ENCODE data around the gene CDKN2D.
"Not testable (repeated sequence)": the region's sequence is repeated elsewhere in the genome, so short reads cannot be mapped to it uniquely, and the experiment has no call there.

The CDKN2D gene

DNA sequence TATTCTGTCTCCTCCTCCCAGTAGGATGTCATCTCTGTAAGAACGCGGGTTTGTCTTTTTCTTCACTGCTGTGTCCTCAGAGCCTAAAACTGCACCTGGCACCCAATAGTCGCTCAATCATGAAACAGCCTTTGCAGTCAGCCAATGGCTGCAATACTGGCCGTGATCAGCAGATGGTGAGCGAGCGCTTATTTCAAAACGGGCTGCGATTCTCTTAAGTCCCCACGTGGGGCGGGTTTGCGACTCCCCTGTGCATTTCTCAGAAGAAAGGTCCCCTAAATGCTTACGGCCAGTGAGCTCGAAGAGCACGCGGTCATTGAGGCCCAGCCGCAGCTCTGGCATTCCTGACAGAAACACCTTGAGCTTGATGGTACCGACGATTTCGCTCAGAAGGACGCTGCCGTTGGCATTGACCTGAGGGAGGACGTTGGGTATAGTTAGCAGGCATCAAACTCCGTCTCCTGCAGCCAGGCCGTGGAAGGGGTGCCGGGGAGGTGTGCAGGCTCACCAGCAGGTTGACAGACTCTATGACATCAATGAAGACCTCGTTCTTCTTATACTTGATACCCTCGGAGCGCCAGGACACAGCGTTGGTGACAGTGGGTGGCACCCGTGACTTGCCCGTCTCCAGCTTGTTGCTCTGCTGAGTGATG lies 12.3 kb upstream of the CDKN2D start:
- peak; percentile 89 for DNase-seq

DNA sequence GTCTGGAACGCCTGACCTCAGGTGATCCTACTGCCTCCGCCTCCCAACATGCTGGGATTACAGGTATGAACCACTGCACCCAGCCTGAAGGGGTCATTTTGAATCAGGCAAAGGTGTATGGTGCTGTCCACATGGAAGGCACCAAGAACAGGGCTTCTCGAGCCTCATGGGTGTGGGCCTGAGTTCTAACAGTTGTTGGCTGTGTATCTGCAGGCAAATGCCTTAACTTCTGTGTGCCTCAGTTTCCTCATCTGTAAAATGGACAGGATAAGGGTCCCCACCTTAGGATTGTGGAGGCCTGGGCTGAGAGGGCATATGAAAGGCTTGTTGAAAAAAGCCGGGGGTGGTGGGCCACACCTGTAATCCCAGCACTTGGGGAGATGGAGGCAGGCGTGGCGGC lies 9.2 kb upstream of the CDKN2D start:
- no peak for DNase-seq

DNA sequence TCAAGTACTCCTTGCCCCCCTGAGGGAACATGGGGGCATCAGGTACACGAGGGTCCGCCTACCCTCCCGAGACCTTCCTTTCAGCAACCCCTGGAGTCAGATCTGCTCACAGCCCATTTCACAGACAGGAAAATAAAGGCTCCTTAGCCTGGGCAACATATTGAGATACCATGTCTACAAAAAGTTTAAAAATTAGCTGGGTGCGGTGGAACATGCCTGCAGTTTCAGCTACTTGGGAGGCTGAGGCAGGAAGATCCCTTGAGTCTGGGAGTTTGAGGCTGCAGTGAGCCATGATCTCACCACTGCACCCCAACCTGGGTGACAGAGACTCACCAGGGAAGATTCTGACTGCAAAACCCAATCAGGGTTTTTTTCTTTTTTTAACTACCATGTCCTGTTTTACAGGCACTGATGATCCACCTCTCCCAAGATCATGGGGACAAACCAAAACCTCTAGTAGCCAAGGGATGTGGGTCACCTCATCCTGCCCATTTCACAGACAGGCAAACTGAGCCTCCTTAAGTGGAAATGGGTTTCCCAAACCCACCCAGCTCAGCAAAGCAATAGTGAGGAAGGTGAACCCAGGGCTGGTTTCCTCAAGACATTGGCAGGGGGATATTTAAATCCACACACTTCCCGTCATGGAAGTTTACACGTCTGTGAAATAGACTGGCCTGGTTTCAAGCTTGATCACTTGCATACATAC lies 6.4 kb upstream of the CDKN2D start:
- no peak for DNase-seq

DNA sequence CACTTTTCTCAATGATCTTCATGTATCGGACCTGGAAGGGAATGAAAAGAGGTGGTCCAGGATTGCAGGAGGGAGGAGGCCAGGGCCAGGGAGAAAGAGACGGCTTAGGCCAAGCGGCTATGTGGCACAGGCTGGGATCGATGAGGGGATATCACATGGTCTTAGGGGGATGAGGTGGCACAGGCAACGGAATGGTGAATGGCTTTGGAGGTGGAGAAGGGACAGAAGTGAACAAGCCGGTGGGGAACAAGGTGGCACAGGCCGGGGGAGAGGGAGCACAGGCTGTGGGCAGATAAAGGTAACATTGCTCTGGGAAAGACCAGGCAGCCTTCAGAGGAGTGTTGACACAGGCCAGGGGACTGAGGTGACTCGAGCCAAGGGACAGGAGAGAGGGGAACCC lies 5.7 kb upstream of the CDKN2D start:
- DNase-seq: no peak

DNA sequence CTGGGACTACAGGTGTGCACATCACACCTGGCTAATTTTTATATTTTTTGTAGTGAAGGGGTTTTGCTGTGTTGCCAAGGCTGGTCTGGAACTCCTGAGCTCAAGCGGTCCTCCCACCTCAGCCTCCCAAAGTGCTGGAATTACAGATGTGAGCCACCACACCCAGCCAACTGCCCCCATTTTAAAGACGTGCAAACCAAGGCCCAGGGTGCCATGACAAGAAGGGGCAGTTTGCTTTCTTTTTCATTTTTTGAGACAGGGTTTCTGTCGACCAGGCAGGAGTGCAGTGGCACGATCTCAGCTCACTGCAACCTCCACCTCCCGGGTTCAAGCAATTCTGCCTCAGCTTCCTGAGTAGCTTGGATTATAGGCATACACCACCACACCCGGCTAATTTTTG lies 5.0 kb upstream of the CDKN2D start:
- not testable (repeated sequence) for DNase-seq

DNA sequence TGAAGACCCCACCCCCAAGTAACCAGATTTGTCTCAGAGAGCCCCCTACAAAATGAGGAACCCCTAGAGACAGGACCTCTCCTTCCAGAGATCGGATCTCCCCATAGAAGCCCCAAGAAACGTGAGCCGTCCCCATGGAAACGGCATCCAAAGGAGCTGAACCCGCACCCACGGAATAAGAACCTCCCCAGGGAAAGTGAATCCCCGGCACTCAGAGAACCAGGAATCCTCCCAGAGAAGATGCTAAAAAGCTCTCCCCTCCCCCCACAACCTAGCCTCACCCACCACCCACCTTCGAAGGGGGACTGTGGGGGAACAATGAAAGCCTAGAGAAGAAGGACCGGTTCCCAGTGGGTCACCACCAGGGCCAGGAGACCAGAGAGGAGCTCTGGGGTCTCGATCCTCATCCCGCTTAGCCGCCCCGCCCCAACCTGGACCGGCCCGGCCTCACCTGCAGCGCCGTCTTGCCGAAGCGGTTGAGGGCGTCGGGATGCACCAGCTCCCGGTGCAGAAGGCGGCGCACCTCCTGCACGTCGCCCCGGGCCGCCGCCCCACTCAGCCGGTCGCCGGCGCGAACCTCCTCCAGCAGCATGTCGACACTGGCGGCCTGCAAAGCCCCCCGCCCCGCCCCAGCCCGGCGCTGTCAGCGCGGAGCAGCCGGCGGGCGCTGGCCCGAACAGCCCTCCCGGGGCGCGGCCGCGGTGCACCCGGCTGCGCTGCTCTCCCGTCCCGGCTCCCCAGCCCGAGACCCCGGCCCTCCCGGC lies 535 bp downstream of the CDKN2D start:
- DNase-seq: peak; percentile 70

DNA sequence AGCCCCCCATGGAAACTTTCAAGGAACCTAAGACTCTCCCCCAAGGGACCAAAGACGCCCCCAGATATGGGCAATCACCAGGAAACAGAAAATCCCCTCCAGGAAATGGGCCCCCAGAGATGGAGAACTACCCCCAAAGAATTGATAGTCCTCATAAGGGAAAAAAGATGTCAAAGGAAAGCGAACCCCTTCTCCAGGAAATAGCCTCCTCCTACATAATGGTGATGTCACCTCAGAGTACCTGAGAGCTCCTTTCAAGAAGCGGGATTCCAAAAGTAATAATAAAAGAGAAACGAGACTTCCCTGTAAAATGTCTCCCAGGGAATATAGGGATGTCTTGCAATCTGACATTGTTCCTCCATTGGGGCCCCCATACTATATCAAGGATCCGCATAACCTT lies 1.1 kb downstream of the CDKN2D start:
- no peak for DNase-seq

DNA sequence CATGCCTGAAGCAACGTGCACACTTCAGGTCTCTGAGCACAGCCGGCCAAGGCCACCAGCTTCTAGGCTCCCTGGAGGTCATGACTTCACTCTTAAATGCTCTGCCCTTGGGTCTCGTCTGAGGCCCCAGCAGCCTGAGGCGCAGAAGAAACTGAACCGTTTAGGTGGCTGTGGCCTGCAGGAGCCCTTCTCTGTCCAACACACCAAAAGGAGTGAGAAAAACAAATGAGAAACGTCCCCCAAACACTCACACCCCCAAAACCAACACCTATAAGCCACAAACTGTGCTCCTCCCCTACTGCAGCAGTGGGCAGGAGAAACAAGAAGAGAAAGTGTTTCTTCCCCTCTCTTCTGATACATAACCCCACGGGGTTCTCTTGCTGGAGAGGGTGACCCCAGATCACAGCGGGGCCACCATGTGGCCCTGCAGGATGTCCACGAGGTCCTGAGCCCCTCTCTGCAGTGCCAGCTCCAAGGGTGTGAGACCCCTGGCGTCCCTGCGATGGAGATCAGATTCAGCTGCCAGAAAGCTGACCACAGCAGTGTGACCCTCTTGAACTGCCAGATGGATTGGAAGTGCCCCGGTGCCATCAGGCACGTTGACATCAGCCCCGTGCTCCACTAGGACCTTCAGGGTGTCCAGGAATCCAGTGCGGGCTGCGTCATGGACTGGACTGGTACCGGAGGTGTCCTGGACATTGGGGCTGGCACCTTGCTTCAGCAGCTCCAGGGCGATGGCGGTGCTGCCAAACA lies 1.9 kb downstream of the CDKN2D start:
- DNase-seq: peak; percentile 73

DNA sequence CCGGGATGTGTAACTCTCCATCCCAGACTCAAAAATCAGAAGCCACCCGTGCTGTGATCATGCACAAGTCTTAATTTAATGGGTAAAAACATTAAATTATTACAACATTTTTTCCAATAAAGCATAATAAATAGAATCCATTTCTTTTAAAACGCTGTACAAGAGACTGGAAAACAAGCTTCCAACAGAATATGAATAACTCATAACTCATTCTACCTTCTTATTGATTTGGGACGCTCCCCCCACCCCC lies 2.4 kb downstream of the CDKN2D start:
- no peak for DNase-seq

DNA sequence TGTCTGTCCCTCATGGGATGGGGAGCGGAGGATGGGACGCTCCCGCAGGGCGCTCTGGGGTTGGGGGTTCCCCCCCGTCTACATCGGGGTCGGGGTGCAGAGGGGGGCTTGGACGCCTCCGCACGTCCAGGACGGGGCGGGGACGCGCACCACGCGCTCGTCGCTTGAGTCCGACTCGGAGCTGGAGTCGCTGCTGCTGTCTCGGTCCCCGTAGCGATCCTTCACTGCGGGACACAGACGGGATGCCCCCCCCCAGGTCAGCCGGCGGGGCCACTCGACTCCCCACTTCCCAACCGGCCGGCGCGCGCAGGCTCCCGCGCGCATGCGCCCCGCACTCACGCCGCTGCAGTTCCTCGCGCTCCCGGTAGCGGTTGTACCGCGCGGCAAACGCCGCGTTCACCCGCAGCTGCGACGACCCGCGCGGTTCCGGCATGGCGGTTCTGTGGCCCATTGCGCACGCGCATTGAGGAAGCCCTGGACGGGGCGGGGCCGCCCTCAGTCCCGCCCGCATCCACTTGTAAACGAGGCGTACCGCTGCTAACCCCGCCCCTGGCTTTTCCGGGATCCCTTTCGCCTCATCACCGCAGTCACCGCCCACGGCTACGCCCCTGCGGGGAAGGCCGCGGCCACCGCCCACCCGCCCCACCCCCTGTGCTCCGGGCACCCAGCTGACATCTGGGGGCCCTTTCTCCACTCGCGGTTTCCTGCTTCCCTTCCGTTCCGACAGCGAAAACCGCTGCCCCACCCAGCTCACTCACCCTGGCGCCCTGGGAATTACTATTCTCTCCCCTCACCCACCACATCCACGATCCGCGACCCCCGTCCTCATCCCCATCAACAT lies 3.0 kb downstream of the CDKN2D start, which contains the start of gene KRI1:
KRI1 (minus strand) TSS at position 444 of the 841 bp plus-strand sequence; CDS start at position 433, 11 bp downstream.
- peak; percentile 99 for DNase-seq

DNA sequence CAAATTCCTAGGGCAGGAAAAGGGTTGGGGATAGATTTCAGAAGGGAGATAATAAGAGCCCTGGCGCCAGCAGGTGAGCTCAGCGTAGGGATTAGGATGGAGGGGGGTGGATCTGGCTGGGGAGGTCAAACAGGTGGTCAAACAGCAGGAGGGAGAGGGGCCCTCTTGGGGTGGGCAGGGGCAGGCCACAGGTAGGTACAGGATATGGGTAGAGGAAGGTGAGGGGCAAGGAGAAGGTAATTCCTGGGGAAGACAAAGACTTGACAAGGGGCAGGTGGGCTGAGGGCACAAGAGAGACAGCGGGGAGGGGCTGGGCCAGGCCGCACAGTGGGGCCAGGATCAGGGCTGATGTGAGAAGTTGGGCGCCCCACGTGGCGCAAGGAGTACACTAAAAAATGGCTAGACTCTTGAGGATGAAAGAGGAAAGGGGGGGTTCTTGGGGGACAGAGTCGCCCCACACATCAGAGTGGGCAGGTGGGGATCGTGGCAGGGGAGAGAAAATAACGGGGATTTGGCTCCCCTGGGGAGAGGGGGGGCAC lies 3.7 kb downstream of the CDKN2D start:
- DNase-seq: peak; percentile 70

DNA sequence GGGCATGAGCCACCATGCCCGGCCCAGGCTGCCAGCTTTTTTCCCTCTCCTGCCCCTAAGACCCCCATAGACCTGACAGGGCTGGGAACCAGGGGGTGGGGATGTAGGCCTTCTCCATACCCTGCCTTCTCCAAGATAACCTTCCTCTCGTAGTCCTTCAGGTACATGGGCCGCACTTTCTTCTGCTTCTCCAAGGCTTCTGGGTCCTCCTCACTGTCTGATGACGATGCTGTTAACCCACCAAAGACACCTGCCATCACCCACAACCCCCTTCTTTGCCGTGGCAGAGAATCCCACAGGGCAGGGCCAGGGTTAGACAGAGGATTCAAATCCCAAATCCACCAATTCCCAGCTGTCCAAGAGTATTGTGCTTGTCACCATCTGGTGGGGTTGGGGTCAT lies 6.2 kb downstream of the CDKN2D start:
- no peak for DNase-seq

DNA sequence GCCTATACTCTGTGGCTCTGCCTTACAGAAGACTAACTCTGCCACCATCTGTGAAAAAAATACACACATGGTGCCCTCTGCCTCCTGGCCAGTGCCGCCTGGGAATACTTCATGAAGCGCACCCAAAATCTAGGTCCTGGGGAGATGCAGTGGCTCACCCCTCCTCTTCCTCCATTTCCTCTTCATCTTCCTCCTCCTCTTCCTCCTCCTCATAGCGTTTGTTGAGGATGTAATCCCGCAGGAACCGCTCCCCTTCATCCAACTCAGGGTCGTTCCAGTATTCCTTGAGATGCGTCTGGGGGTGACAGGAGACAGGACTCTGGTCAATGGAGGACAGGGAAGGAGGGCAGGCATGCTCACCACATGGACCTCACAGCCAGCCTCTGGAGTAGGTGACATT lies 8.6 kb downstream of the CDKN2D start:
- DNase-seq: no peak

DNA sequence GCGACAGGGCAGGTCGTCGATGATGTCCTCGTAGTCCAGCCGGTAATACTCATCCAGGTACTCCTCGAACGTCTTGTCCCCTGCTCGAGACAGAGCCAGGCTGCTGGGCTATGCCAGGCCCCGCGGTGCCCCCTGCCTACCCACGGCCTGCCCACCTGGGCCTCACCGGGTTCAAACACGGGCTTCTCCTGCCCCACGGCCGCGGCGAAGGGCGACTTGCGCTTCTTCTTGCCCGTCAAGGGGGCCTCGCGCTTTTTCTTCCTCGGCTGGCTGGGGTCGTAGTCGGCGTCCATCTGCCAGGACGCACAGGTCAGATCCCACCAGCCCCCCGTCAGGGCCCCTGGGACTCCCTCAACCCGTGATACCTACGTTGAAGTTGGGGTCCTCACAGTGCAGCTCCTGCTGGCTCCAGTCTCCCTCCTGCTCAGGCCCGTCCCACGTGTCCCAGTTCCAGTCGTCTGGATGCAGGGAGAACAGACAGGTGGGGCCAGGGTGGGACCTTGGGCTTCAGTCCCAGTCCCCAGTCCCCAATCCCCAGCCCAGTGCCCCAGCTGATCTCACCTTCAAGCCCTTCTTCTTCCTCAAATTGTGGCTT lies 11.1 kb downstream of the CDKN2D start:
- DNase-seq: no peak

DNA sequence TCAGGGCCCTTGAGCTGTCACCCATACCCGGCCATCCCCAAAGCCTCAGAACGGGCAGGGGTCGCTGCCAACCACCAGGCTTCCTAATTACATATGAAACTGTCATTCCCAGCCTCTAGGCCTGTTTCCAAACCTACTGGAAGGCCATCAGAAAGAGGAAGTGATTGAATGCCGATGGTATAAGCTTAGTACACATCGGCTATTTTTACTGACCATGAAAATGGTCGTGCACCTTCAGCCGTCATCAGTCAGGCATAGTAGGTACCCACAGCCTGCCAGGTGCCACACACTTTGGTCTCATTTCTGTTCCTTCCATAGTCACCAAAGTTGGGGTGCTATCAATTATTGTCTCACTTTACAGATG lies 13.2 kb downstream of the CDKN2D start:
- DNase-seq: no peak

DNA sequence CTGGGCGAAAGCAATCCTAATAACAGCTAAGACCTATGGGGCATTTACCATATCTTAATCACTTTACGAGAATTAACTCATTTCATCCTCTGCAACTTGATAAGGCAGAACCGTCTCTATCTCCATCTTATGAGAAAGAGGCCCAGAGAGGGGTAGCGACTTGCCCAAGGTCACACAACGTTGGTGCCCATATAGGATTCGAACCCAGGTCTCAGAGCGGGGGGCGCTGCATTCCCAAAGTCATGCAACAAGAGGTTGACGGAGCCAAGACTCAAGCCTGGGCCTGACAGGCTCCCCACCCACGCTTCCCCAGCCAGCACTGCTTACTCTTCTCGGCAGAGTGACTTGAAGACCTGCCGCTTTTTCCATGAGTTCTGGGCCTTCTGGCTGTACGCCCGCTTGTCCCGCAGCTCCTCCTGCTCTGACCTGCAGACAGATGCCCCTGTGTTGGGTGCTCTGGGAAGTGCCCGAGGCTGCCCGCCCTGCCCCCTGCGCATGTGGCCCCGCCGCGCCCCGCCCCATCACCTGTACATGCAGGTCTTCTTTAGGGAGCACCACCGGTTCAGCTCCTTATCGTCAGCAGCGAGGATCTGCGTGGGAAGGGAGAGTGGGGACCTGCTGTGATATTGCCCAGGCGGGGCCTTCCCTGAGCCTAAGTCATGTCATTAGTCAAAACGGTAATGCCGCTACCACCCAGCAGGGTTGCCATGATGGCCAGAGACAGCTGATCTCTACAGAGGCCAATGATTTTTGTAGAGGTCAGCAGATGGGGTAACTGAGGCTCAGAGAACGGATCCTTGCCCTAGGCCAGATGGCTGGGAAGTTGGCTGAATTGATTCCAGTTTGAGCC lies 13.8 kb downstream of the CDKN2D start:
- no peak for DNase-seq

DNA sequence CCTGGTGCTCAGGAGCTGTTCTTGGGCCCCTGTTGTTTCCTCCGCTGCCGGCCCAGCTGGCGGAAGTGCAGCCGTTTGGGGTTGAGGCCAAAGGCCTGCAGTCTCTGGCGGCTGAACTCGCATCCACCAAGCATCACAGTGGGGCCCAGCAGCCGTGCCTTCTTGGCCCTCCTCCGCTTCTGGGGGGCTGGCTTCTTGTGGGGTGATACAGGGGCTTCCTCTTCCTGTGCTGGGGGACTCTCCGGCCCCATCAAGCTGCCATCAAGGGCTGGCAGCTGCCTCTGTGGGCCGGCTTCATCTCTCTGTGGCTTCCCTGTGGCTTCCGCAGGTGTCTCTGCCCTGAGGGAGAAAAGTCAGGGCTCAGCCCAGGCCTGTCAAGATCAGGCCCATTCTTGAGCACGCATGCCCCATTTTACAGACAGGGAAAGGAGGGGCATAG lies 14.8 kb downstream of the CDKN2D start:
- DNase-seq: peak; percentile 76

DNA sequence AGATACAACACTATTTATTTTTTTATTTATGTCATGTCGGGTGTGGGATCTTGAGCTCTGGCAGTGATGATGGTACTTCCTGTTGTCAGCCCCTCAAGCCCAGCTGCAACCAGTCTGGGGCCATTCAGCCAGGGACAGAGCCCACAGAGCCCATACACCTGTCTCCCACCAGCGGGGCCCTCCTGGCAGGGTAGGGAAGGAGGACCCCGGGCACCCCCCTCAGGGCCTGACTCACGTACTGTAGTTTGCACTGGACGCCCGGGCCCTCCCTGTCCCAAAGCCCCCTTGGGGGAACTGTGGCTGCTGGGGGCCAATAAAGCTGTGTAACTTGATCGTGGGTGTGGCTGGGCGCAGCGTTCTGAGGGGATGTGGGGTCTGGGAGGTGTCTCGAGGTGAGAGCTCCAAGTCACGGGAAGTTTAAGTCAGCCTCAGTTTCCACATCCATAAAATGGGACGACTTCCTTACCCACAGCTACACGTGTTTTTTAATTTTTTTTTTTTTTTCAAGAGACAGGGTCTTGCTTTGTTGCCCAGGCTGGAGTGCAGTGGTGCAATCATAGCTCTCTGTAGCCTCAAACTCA lies 15.6 kb downstream of the CDKN2D start:
- DNase-seq: no peak

DNA sequence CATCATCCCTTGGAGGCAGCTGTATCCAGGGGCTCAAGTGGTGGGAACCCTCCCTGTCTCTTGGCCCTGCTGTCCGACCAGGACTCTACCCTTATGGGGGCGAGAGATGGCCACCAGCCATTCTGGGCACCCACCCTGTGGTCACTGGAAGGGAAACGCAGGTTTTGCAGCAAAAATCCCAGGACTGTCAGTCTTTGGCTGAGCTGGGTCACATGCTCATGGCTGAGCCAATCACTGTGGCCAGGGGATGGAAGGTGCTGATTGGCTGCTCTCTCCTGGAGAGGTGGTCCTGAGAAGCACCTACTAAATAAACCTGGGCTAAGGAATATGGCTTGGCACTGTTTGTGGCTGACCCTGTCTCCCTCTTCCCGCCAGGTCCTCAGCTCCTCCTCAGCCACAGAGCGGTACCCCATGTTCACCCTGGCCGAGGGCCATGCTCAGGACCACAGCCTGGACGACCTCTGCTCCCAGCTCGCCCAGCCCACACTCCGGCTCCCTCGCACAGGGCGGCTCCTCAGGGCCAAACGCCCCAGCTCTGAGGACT lies 16.2 kb downstream of the CDKN2D start:
- DNase-seq: peak; percentile 35

DNA sequence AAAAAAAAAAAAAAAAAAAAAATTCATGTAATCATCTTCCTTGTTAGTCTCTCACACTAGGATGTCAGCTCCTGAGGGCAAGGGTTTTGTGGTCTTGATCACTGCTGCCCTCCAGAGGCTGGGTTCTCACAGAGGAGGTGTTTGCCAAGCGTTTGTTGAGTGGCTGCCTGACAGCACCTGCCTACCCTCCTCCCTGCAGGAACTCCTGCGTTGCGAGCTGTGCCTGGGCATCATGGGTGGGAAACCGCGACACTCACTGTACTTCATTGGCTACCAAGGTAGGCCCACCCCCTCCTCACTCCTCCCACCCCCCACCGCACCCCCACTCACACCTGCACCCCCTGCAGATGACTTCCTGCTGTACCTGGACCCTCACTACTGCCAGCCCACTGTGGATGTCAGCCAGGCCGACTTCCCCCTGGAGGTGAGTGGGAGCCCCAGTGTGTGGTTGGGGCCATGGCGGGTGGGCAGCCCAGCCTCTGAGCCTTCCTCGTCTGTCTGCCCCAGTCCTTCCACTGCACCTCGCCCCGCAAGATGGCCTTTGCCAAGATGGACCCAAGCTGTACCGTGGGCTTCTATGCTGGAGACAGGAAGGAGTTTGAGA lies 17.0 kb downstream of the CDKN2D start:
- peak; percentile 57 for DNase-seq

All from CD4-positive, alpha-beta T cell treated with Interleukin-15 for 1 hour (primary cell).